ENCODE data around the gene EYA3. TPM values are rescaled to one million over a fixed set of nuclear protein-coding genes. Genes with fewer than 3 reads are reported as not detected.

Gene EYA3
- total RNA-seq, 1 experiment from 2014 or later, result 17.1 TPM

DNA sequence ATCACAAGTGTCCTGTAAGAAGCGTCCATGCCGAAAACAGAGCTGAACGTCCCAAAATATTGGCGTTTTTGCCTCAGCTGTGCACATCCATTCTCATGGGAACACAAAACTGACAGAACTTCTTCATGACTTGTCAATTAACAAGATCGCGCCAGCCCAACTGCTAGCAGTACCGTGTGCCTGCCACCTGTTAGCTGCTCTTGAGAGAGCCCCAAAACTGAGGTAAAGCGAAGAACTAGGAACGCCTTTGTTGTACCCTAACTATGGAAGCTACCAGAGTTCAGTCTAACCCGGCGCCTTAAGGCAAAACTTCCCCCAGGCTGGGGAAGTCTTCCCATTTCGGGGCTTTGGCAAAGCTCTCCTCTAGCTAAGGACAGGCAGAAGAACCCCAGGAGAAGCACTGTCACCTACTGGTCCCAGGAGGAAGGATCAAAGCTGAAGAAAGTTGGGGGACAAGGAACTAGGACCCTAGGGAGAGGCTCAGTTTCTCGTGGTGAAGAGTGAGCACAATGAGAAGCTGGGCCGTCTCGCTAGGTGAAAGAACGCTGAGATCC is 719 bp downstream of the EYA3 start:
- ATAC-seq, result peak; percentile 12
- intact Hi-C loops (cut with micrococcal nuclease), result loop anchor here (5.0 kb wide), 2 partner anchors 50 to 230 kb away; no protein-coding TSS in a partner anchor

GRCh38 chr1:28086651-28087050 is 1.8 kb downstream of the EYA3 start:
- Histone ChIP-seq H2AFZ (ENCODE audit: low read length) (no peak overlapping the region), H3K9me2 (replicated peaks; ENCODE audit: low read length) (no peaks in the 10 kb centered on the region), H3K4me2 (ENCODE audit: low read length) (peak overlapping the region; percentile 90), H3K9ac (ENCODE audit: low read length) (peak overlapping the region; percentile 87; the same call in 1 of the 2 replicates), H3K79me2 (ENCODE audit: low read length) (peaks cover 65% of the 10 kb centered on the region), H3K4me1 (ENCODE audit: insufficient read depth, low read length) (peaks cover 22% of the 10 kb centered on the region), H4K20me1 (ENCODE audit: low read length) (no peaks in the 10 kb centered on the region), H3K4me3 (ENCODE audit: low read length) (peak overlapping the region; percentile 82), H3K27me3 (ENCODE audit: low read length) (no peaks in the 10 kb centered on the region), H3F3A (ENCODE audit: low read length, unreplicated experiment) (peaks cover 3% of the 10 kb centered on the region), H3K36me3 (ENCODE audit: low read depth, low read length) (0 out of 2 replicates have a peak, but pooled peaks cover under 1% of the 10 kb centered on the region), H3K27ac (ENCODE audit: low read length) (no peak overlapping the region), H3K9me3 (ENCODE audit: low read length) (no peaks in the 10 kb centered on the region)
- DNase-seq (no peak), ATAC-seq (no peak)
- no TSS peak for BruUV-seq (replicated peaks)
- POLR2A ChIA-PET (ENCODE audit: unreplicated experiment), result no interaction called here
- intact Hi-C loops (cut with micrococcal nuclease), result loop anchor here (5.0 kb wide), 2 partner anchors 49 to 229 kb away; no protein-coding TSS in a partner anchor
- CTCF ChIA-PET, result no interaction called here
- TF ChIP-seq EZH2 (IDR thresholded peaks at IDR 0.05; ENCODE audit: low read length, unreplicated experiment) (no peak), CTCF (conservative IDR thresholded peaks at IDR 0.05; ENCODE audit: low read depth, low read length) (no peak), EZH2phosphoT487 (IDR thresholded peaks at IDR 0.05; ENCODE audit: borderline replicate concordance, low read length) (no peak)

More for the DNA sequence above, 719 bp downstream of the EYA3 start:
- Histone ChIP-seq H4K20me1 (ENCODE audit: low read length) (no peaks in the 10 kb centered on the region), H3K9me3 (ENCODE audit: low read length) (no peaks in the 10 kb centered on the region), H3K4me1 (ENCODE audit: insufficient read depth, low read length) (peaks cover 22% of the 10 kb centered on the region), H3K4me3 (ENCODE audit: low read length) (peak overlapping the region; percentile 82), H3F3A (ENCODE audit: low read length, unreplicated experiment) (peaks cover 3% of the 10 kb centered on the region), H3K27ac (ENCODE audit: low read length) (peak overlapping the region; percentile 75), H3K9me2 (replicated peaks; ENCODE audit: low read length) (no peaks in the 10 kb centered on the region), H3K9ac (ENCODE audit: low read length) (peak overlapping the region; percentile 87), H3K27me3 (ENCODE audit: low read length) (no peaks in the 10 kb centered on the region), H2AFZ (ENCODE audit: low read length) (peak overlapping the region; percentile 69), H3K4me2 (ENCODE audit: low read length) (peak overlapping the region; percentile 90), H3K36me3 (ENCODE audit: low read depth, low read length) (no peaks in the 10 kb centered on the region), H3K79me2 (ENCODE audit: low read length) (peaks cover 55% of the 10 kb centered on the region)
- no peak for DNase-seq
- CTCF ChIA-PET, result interaction anchor here (1.0 kb wide), 1 partner anchor 51 kb away, joined by 3 read pairs; no protein-coding TSS in a partner anchor
- no TSS peak for BruUV-seq (replicated peaks)
- TF ChIP-seq CTCF (conservative IDR thresholded peaks at IDR 0.05; ENCODE audit: low read depth, low read length) (peak; percentile 30; the same call in 1 of the 2 replicates), EZH2 (IDR thresholded peaks at IDR 0.05; ENCODE audit: low read length, unreplicated experiment) (no peak)
- POLR2A ChIA-PET (ENCODE audit: unreplicated experiment), result interaction anchor here (0.6 to 0.8 kb wide), 3 partner anchors 9 to 620 kb away, joined by 3 read pairs; no protein-coding TSS in a partner anchor

- H3K36me3 ChIP-seq (ENCODE audit: low read depth, low read length), result 0 out of 2 replicates have a peak, but pooled peaks cover 3% of the 10 kb centered on the region
- H3K4me3 ChIP-seq (ENCODE audit: low read length), result no peak overlapping the region
- H3F3A ChIP-seq (ENCODE audit: low read length, unreplicated experiment), result no peaks in the 10 kb centered on the region
- no peak overlapping the region for H3K9ac ChIP-seq (ENCODE audit: low read length)
- CTCF ChIA-PET, result no interaction called here
- no peak overlapping the region for H3K27ac ChIP-seq (ENCODE audit: low read length)
- peaks cover 22% of the 10 kb centered on the region for H3K4me1 ChIP-seq (ENCODE audit: insufficient read depth, low read length)
- no peaks in the 10 kb centered on the region for H3K9me2 ChIP-seq (replicated peaks; ENCODE audit: low read length)
- TF ChIP-seq EZH2phosphoT487 (IDR thresholded peaks at IDR 0.05; ENCODE audit: borderline replicate concordance, low read length) (no peak), CTCF (conservative IDR thresholded peaks at IDR 0.05; ENCODE audit: low read depth, low read length) (no peak), EZH2 (IDR thresholded peaks at IDR 0.05; ENCODE audit: low read length, unreplicated experiment) (no peak)
- no peaks in the 10 kb centered on the region for H3K9me3 ChIP-seq (ENCODE audit: low read length)
- H3K27me3 ChIP-seq (ENCODE audit: low read length), result no peaks in the 10 kb centered on the region
- H4K20me1 ChIP-seq (ENCODE audit: low read length), result no peaks in the 10 kb centered on the region
- peaks cover 79% of the 10 kb centered on the region for H3K79me2 ChIP-seq (ENCODE audit: low read length)
- H2AFZ ChIP-seq (ENCODE audit: low read length), result no peak overlapping the region
- no peak for DNase-seq
- ATAC-seq, result no peak
- POLR2A ChIA-PET (ENCODE audit: unreplicated experiment), result no interaction called here
- H3K4me2 ChIP-seq (ENCODE audit: low read length), result peak overlapping the region; percentile 90
- intact Hi-C loops (cut with micrococcal nuclease), result loop anchor here (5.0 kb wide), 2 partner anchors 48 to 228 kb away; no protein-coding TSS in a partner anchor
- BruUV-seq (replicated peaks), result no TSS peak
Observed at GRCh38 chr1:28085129-28085528, 3.3 kb downstream of the EYA3 start.

Measured in PC-3 (cell line).